Measurements from ENCODE around the gene ZAR1L. TPM values are rescaled to one million over a fixed set of nuclear protein-coding genes. Genes with fewer than 3 reads are reported as not detected.

Gene ZAR1L
- total and polyA plus RNA-seq, 2 experiments from 2014 or later: 0.31 to 0.56 TPM

DNA sequence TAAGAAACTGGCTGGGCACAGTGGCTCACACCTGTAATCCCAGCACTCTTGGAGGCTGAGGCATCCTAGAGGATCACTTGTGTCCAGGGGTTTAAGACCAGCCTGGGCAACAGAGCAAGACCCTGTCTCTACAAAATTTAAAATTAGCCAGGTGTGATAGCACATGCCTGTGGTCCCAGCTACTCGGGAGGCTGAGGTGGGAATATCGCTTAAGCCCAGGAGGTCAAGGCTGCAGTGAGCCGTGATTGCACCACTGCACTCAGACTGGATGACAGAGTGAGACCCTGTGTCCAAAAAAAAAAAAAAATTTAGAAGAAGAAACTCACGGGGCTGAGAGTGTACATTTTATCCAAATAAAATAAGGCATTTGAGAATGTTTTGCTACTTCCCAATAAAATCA, 58.9 kb downstream of the ZAR1L start:
- Histone ChIP-seq H3K27me3 (ENCODE audit: insufficient read depth) (no peaks in the 10 kb centered on the region), H3K9me2 (ENCODE audit: insufficient read depth) (no peaks in the 10 kb centered on the region), H3K79me2 (replicated peaks; ENCODE audit: insufficient read depth) (no peaks in the 10 kb centered on the region), H4K20me1 (replicated peaks; ENCODE audit: insufficient read depth) (no peaks in the 10 kb centered on the region), H3K4me1 (ENCODE audit: insufficient read depth) (no peaks in the 10 kb centered on the region), H3K4me2 (no peak overlapping the region), H3F3A (replicated peaks; ENCODE audit: low read depth) (no peaks in the 10 kb centered on the region), H2AFZ (no peak overlapping the region), H3K36me3 (ENCODE audit: insufficient read depth) (no peaks in the 10 kb centered on the region), H3K27ac (ENCODE audit: low read depth) (no peak overlapping the region), H3K4me3 (no peak overlapping the region)
- no peak overlapping the region for H3K4me3 Mint-ChIP-seq
- H3K9me3 Mint-ChIP-seq: no peaks in the 10 kb centered on the region
- H3K4me1 Mint-ChIP-seq: no peaks in the 10 kb centered on the region
- no peak overlapping the region for H3K27ac Mint-ChIP-seq
- no peaks in the 10 kb centered on the region for H3K36me3 Mint-ChIP-seq (ENCODE audit: low read depth)
- ATAC-seq (no peak), DNase-seq (ENCODE audit: low spot score) (no peak)
- peaks cover 2% of the 10 kb centered on the region for H3K27me3 Mint-ChIP-seq (ENCODE audit: insufficient read depth, low read depth, poor library complexity)
- no peak for TF ChIP-seq JUNB (IDR thresholded peaks at IDR 0.05; ENCODE audit: unreplicated experiment)
- TF ChIP-seq, protein P1, sequence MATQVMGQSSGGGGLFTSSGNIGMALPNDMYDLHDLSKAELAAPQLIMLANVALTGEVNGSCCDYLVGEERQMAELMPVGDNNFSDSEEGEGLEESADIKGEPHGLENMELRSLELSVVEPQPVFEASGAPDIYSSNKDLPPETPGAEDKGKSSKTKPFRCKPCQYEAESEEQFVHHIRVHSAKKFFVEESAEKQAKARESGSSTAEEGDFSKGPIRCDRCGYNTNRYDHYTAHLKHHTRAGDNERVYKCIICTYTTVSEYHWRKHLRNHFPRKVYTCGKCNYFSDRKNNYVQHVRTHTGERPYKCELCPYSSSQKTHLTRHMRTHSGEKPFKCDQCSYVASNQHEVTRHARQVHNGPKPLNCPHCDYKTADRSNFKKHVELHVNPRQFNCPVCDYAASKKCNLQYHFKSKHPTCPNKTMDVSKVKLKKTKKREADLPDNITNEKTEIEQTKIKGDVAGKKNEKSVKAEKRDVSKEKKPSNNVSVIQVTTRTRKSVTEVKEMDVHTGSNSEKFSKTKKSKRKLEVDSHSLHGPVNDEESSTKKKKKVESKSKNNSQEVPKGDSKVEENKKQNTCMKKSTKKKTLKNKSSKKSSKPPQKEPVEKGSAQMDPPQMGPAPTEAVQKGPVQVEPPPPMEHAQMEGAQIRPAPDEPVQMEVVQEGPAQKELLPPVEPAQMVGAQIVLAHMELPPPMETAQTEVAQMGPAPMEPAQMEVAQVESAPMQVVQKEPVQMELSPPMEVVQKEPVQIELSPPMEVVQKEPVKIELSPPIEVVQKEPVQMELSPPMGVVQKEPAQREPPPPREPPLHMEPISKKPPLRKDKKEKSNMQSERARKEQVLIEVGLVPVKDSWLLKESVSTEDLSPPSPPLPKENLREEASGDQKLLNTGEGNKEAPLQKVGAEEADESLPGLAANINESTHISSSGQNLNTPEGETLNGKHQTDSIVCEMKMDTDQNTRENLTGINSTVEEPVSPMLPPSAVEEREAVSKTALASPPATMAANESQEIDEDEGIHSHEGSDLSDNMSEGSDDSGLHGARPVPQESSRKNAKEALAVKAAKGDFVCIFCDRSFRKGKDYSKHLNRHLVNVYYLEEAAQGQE (IDR thresholded peaks at IDR 0.05; ENCODE audit: unreplicated experiment): no peak
- TF ChIP-seq POLR2AphosphoS5 (IDR thresholded peaks at IDR 0.05; ENCODE audit: low read depth): no peak
- TF ChIP-seq, protein P2, sequence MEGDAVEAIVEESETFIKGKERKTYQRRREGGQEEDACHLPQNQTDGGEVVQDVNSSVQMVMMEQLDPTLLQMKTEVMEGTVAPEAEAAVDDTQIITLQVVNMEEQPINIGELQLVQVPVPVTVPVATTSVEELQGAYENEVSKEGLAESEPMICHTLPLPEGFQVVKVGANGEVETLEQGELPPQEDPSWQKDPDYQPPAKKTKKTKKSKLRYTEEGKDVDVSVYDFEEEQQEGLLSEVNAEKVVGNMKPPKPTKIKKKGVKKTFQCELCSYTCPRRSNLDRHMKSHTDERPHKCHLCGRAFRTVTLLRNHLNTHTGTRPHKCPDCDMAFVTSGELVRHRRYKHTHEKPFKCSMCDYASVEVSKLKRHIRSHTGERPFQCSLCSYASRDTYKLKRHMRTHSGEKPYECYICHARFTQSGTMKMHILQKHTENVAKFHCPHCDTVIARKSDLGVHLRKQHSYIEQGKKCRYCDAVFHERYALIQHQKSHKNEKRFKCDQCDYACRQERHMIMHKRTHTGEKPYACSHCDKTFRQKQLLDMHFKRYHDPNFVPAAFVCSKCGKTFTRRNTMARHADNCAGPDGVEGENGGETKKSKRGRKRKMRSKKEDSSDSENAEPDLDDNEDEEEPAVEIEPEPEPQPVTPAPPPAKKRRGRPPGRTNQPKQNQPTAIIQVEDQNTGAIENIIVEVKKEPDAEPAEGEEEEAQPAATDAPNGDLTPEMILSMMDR (conservative IDR thresholded peaks at IDR 0.05; ENCODE audit: low read depth in 2 of 2): no peak
- TF ChIP-seq STAT1 (IDR thresholded peaks at IDR 0.05; ENCODE audit: unreplicated experiment): no peak
- TF ChIP-seq, protein P3, sequence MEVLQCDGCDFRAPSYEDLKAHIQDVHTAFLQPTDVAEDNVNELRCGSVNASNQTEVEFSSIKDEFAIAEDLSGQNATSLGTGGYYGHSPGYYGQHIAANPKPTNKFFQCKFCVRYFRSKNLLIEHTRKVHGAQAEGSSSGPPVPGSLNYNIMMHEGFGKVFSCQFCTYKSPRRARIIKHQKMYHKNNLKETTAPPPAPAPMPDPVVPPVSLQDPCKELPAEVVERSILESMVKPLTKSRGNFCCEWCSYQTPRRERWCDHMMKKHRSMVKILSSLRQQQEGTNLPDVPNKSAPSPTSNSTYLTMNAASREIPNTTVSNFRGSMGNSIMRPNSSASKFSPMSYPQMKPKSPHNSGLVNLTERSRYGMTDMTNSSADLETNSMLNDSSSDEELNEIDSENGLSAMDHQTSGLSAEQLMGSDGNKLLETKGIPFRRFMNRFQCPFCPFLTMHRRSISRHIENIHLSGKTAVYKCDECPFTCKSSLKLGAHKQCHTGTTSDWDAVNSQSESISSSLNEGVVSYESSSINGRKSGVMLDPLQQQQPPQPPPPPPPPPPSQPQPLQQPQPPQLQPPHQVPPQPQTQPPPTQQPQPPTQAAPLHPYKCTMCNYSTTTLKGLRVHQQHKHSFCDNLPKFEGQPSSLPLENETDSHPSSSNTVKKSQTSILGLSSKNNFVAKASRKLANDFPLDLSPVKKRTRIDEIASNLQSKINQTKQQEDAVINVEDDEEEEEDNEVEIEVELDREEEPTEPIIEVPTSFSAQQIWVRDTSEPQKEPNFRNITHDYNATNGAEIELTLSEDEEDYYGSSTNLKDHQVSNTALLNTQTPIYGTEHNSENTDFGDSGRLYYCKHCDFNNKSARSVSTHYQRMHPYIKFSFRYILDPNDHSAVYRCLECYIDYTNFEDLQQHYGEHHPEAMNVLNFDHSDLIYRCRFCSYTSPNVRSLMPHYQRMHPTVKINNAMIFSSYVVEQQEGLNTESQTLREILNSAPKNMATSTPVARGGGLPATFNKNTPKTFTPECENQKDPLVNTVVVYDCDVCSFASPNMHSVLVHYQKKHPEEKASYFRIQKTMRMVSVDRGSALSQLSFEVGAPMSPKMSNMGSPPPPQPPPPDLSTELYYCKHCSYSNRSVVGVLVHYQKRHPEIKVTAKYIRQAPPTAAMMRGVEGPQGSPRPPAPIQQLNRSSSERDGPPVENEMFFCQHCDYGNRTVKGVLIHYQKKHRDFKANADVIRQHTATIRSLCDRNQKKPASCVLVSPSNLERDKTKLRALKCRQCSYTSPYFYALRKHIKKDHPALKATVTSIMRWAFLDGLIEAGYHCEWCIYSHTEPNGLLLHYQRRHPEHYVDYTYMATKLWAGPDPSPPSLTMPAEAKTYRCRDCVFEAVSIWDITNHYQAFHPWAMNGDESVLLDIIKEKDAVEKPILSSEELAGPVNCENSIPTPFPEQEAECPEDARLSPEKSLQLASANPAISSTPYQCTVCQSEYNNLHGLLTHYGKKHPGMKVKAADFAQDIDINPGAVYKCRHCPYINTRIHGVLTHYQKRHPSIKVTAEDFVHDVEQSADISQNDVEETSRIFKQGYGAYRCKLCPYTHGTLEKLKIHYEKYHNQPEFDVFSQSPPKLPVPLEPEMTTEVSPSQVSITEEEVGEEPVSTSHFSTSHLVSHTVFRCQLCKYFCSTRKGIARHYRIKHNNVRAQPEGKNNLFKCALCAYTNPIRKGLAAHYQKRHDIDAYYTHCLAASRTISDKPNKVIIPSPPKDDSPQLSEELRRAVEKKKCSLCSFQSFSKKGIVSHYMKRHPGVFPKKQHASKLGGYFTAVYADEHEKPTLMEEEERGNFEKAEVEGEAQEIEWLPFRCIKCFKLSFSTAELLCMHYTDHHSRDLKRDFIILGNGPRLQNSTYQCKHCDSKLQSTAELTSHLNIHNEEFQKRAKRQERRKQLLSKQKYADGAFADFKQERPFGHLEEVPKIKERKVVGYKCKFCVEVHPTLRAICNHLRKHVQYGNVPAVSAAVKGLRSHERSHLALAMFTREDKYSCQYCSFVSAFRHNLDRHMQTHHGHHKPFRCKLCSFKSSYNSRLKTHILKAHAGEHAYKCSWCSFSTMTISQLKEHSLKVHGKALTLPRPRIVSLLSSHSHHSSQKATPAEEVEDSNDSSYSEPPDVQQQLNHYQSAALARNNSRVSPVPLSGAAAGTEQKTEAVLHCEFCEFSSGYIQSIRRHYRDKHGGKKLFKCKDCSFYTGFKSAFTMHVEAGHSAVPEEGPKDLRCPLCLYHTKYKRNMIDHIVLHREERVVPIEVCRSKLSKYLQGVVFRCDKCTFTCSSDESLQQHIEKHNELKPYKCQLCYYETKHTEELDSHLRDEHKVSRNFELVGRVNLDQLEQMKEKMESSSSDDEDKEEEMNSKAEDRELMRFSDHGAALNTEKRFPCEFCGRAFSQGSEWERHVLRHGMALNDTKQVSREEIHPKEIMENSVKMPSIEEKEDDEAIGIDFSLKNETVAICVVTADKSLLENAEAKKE (CRISPR knock-in tag; IDR thresholded peaks at IDR 0.05): no peak
